Measurements from ENCODE around the gene FUT1.

DNA sequence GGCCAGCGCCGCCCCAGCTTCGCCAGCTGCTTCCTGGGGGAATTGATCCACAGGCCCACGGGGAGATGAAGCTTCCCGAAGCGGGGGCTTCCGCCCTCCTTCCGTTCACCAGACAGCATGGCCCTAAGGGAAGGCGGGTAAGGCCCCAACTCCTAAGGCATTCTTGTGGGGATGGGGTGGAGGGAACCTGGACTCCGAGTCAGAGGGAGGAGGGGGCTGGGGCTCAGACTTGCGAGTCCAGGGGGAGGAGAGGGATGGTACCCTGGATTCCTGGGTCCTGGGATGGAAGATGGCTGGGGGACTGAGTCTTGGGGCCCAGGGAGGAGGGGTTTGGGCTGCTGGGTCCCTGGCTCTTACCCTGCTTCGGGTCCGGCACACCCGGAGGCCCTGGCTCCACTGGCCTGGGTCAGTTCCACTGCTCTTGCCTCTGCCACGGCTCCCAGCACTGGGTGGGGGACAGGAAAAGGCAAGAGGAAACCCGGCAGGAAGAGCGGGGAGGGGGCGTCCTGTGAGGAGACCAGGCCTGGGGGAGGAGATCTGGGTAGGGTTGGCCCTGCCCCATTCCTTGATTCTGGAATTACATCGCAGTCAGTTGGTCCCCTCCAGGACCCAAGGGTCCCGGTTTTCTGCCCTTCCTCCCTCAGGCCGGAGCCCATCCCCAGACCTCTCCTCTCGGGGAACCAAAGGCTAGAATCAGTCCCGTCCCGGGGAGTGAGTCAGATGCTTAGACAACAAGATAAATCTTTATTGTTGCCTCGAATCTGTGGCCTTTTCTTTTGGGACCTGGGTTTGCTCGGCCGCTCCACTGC is 12.1 kb downstream of the FUT1 start, which contains the start of gene RASIP1:
- TF ChIP-seq CTCF (conservative IDR thresholded peaks at IDR 0.05 in 1 of 2, IDR thresholded peaks at IDR 0.05 in 1 of 2; ENCODE audit: extremely low read depth in 1 of 2, insufficient read depth in 1 of 2, low read depth in 1 of 2, low read length in 2 of 2) (no peak), EZH2 (IDR thresholded peaks at IDR 0.05; ENCODE audit: borderline replicate concordance, low read length) (no peak)
